Stimulated activated naive CD4-positive, alpha-beta T cell treated with Interleukin-2 at 50 U/mL for 16 hours (primary cell): ENCODE measurements around the gene HIGD1B.

ENCODE experiments used
- DNase-seq: peaks from one replicate; lab custom pipeline; 2025; lab: John Stamatoyannopoulos, UW

HIGD1B gene

GRCh38 chr17:44878627-44879221 lies 31.0 kb downstream of the HIGD1B start:
- DNase-seq: no peak

GRCh38 chr17:44879376-44879775 lies 31.7 kb downstream of the HIGD1B start:
- DNase-seq: no peak

- no peak for DNase-seq
Observed at GRCh38 chr17:44880062-44880461, 32.4 kb downstream of the HIGD1B start.

- DNase-seq: no peak
Observed at GRCh38 chr17:44881145-44881544, 33.5 kb downstream of the HIGD1B start.

GRCh38 chr17:44884941-44885340 lies 37.3 kb downstream of the HIGD1B start:
- no peak for DNase-seq

GRCh38 chr17:44887016-44887415 lies 39.3 kb downstream of the HIGD1B start:
- DNase-seq: no peak

- no peak for DNase-seq
Observed at GRCh38 chr17:44887971-44888954, 40.6 kb downstream of the HIGD1B start.

- no peak for DNase-seq
Observed at GRCh38 chr17:44889003-44889402, 41.3 kb downstream of the HIGD1B start.

- DNase-seq: no peak
Observed at GRCh38 chr17:44892250-44892649, 44.6 kb downstream of the HIGD1B start.

GRCh38 chr17:44894642-44895041 lies 47.0 kb downstream of the HIGD1B start:
- DNase-seq: no peak

- DNase-seq: no peak
Observed at GRCh38 chr17:44898768-44899073, 51.0 kb downstream of the HIGD1B start.

- DNase-seq: peak; percentile 93
Observed at GRCh38 chr17:44899074-44899782, 51.5 kb downstream of the HIGD1B start, which contains the start of gene EFTUD2. Gene EFTUD2 (minus strand): TSS chr17:44899445. CDS start chr17:44894521, 4,924 bp downstream.
